ENCODE data around the gene CEBPZOS.
"Not testable (repeated sequence)": the region's sequence is repeated elsewhere in the genome, so short reads cannot be mapped to it uniquely, and the experiment has no call there.

CEBPZOS gene

DNA sequence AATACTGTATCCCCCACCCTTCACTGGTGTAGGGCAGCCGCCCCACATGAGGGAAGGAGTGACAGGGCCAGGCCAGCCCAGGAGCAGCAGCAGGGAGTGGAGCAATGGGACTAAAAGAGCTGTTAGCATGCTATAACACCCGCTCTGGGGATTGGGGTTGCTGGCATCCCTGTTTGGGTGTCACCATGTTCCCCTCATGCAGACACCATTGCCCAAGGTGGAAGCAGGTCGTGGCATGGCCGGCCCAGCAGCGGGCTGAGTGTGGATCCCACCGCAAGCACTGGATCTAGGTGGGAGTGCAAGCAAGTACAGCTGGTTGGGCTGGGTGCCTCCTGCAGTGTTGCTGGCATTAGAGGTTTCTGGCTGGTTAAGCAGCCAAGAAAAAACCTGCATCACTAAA, 4.5 kb upstream of the CEBPZOS start:
- DNase-seq, result no peak

DNA sequence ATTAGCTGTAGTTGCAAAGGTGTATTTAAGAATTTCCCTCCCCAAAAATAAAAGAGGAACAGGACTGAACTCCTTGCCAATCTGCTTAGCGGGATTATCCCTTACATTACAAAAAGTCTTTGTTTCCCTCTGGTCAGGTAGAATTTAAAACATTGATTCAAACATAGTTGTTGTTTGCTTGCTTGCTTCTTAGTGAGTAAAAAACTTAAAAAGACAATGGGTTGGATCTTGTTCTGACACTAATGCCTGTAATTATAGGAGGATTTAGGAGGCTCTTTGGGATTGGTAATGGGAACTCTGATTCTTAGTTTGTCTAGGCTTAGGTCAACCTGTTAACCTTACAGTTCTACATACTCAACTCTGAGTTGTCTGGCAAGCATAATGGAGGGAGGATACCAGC, 3.7 kb upstream of the CEBPZOS start:
- DNase-seq, result no peak

DNA sequence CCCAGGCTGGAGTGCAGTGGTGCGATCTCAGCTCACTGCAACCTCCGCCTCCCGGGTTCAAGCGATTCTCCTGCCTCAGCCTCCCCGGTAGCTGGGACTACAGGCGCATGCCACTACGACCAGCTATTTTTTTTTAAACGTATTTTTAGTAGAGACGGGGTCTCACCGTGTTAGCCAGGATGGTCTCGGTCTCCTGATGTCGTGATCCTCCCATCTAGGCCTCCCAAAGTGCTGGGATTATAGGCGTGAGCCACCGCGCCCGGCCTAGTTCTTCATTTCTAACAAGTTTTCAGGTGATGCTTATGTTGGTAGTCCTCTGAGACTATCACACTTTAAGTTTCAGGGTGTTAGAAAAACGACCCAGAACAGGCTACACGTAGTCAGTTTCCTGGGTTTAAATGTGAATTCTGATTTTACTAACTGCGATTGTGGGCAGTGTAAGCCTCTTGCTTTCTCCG, 405 bp upstream of the CEBPZOS start:
- not testable (repeated sequence) for DNase-seq

DNA sequence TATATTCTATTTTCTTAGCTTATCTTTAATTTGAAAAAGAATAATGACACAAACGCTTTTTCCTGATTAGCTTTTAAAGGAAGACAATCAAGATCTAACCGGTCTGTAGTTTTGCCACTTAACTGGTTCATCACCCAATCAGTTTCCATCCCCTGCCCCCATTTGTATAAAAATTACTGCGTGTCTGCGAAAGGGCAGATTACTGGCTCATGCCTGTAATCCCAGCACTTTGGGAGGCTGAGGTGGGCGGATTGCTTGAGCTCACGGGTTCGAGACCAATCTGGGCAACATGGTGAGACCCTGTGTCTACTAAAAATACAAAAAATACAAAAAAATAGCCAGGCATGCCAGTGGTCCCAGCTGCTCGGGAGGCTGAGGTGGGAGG, 2.4 kb downstream of the CEBPZOS start:
- DNase-seq, result no peak

DNA sequence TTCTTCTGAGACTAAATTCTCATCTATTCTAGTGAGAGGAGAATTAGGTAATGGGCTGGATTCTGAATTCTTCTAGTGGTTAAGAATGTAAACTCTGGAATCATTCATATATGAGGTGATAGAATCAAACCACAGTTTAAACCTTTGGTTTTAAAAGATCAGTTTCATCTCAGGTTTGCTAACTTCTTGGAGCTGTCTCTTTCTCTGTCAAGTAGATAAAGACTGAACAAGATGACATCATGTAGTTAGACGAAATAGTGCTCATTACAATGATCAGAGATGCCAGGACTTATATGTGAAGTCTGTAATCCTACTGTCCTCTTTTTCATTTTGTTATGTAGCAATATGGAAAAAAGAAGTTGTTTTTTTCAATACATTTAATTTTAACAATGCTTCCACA, 4.9 kb downstream of the CEBPZOS start:
- DNase-seq, result no peak

DNA sequence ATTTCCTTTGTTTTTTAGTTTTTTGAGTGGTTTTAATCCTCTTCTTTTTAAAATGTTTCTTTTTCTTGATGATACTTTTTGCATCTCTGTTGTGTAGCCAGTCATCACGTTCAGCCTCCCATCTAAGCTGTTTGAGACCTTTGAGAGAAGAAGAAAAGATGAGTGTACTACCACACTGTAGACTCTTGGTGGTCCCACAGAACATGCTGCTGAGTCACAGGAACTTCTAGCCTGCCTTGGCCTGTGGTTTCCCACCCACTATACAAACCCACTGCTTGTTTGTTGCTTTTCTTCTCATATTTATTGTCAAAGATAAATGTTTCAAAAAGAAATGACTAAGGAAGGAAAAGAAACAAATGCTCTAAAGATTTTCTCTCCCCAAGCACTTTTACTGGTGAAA, 5.5 kb downstream of the CEBPZOS start:
- no peak for DNase-seq

DNA sequence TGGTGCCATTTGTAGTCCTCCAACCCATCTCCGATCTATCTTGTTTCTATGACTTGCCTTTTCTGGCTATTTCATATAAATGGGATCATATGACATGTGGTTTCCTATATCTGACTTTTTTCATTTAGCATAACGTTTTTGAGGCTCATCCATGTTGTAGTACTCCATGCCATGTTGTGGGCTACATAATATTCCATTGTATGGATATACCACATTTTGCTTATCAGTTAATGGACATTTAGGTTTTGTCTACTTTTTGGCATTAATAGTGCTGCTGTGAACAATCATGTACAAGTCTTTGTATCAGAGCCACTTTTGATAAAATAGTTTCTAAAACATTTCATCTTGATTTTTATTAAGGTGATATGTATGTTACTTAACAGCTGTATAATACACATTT, 7.4 kb downstream of the CEBPZOS start:
- DNase-seq, result no peak

DNA sequence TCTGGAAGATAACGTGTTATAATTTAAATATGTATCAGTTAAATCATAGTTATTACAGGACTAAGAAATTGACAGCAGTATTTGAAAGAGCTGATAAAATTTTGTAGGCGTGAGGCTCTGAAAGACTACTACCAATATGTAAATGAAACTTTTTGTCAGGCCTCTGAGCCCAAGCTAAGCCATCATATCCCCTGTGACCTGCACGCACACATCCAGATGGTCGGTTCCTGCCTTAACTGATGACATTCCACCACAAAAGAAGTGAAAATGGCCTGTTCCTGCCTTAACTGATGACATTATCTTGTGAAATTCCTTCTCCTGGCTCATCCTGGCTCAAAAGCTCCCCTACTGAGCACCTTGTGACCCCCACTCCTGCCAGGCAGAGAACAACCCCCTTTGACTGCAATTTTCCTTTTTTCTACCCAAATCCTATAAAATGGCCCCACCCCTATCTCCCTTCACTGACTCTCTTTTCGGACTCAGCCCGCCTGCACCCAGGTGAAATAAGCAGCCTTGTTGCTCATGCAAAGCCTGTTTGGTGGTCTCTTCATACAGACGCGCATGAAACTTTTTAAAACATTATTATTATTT, 8.9 kb downstream of the CEBPZOS start:
- DNase-seq, result not testable (repeated sequence)

DNA sequence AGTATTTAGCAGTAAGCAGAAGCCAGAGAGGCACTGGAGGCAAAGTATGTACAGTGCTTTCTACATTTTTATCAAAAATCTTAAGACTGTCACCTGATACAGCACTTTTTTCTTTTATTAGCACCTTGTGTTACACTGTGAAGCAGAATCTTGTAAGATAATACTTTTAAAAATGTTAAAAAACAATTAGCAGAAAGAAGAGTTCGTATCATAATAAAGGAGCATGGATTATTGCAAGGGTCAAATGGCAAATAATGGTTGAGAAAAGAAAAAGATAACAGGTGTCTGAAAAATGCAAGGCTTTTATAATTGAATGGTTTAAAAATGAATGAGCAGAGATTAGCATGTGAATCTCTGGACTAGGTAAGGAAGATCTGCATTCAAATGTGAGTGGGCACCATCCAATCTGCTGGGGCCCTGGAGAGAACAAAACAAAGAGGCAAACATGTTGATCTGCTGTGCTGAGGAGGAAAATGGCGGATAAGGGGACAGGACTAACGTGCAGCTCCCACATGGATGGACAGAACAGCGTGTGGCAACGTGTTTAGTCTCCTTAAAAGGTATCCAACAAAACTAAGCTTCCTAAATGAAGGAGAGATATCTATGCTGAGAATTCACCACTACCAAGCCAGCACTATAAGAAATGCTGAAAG, 9.5 kb downstream of the CEBPZOS start:
- DNase-seq, result no peak

DNA sequence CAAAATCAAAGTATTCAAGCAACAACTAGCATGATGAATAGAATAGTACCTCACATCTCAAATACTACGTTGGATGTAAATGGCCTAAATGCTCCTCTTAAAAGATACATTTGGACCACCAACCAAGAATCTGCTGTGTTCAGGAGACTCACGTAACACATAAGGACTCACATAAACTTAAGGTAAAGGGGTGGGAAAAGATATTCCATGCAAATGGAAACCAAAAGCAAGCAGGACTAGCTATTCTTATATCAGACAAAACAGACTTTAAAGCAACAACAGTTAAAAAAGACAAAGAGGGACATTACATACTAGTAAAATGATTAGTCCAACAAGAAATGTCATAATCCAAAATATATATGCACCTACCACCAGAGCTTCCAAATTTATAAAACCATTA, 10.5 kb downstream of the CEBPZOS start:
- DNase-seq, result not testable (repeated sequence)

DNA sequence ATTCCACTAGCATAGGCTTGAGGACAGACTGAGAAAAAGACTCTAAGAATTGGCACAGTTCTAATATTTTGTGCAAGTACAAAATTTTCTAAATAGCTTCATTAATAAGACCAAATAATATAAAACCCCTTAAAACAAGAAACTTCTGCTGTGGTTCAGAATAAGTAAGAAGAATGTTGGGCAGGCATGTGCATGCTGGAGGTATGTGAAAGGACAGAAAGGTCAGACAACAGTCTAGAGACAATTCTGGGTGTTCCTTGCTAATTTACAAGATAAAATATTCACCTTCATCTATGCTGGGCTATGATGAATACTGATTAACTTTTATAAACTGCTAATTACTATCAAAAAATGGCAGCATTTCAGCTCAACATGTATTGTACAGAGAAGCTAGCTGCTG, 14.9 kb downstream of the CEBPZOS start:
- DNase-seq, result no peak

DNA sequence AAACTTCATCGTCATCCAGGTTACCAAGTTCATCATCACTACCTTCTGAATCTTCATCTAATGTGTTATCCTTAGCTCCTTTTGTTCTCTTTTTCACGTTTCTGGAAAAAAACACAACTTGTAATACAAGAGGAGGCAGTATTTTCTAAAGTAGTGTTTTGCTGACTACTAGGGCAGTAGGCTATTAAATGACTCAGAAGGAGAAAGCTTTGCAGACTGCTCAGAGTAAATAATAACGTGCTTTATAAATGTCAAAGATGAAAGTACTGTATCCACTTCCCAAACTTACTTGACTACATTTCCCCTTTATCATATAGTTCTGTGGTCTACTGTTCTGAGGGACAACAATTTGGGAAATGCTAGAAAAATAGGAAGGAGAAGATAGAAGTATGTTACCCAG, 15.6 kb downstream of the CEBPZOS start:
- no peak for DNase-seq

DNA sequence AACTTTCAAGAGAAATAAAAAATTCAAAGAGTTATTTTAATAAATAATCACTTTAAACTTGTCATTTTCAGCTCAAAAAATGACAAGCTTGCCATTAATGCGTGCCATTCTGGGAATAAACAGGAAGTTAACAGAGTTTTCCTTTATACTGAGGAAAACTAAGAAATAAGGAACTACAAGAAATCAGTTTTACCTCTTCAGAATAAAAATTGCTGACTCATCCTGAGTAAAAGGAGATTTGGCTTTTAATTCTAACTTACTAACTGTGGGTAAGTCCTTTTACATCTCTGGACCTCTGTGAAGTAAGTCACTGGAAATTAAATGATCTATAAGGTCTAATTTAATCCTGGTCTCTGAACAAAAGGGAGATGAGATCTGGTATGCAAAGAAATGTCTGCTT, 19.0 kb downstream of the CEBPZOS start:
- DNase-seq, result no peak

DNA sequence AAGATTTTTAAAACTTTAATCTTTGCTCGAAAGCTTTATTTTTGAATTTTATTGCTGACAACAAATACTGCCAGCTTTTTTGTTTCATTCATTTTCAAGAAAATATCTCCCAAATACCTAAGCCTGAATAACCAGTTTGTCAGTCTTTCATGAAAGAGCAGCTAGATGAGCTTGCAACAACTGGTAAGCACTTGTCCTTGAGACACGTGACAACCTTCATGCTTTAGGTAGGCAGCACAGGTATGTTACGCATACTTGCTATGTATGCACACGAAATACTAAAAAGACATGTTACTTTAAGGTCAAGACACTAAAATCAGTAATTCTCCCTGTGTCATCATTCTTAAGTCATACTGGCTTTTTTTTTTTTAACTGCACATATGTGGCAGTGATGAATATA, 22.8 kb downstream of the CEBPZOS start:
- DNase-seq, result no peak

DNA sequence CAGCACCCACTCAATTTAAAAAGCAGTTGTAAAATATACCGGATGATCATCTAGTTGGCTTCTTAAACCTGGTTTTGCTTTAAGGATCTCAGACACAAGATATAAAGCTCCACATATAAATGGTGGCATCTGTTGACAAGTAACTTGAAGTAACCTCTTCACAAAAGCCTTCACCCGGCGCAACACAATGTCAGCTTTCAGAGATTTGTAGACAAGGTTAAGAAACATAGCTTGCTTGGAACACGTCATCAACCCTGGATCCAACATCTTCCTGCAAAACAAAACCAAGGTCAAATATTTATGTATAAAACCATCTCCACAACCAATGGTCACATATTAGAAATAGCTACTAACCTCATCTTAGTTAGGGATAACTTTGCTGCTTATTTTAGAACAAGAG, 26.8 kb downstream of the CEBPZOS start:
- no peak for DNase-seq

DNA sequence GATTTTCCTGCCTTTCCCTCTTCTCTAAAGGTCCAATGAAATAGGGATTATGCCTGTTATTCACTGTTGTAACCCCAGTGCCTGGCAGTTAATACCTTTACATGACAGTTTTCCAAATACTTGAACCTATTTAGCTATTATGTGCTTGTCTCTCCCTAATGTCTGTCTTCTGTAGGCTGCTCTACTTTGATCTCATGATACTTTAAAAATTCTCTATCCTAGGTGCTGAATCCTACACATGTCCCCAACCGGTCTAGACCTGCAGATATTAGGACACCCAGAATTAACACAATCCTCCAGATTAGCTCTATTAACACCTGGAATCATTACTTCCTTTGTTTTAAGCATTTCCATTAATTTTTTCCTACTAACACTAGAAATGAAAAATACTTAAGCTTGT, 27.8 kb downstream of the CEBPZOS start:
- DNase-seq, result no peak

DNA sequence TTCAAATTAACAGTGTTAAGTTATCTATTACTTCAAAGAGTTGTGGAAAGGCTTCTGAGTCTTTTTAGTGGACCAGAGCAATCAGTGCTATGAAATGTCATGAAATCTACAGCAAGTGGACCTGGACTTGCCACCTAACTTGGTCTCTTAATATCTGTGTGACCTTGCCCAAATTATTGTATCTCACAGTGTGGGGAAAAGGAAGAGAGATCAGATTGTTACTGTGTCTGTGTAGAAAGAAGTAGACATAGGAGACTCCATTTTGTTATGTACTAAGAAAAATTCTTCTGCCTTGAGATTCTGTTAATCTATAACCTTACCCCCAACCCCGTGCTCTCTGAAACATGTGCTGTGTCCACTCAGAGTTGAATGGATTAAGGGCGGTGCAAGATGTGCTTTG, 28.8 kb downstream of the CEBPZOS start:
- DNase-seq, result not testable (repeated sequence)

DNA sequence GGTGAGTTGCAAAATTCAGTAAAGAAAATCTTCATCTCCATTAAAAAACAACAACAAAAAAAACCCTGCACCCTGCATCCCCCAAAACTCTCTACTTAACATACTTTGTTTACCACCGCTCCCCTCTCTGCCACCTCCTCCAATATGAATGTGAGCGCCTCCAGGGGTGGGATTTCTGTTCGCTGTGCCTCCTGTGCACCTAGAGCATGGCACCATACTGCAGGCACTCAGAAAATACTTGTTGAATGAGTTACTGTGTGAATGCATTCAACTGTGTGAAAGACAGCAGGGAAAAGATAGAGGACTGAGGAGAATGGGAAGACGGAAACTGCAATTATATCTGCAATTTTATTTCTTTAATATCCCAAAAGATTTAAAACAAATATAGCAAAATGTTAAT, 30.6 kb downstream of the CEBPZOS start:
- DNase-seq, result no peak

DNA sequence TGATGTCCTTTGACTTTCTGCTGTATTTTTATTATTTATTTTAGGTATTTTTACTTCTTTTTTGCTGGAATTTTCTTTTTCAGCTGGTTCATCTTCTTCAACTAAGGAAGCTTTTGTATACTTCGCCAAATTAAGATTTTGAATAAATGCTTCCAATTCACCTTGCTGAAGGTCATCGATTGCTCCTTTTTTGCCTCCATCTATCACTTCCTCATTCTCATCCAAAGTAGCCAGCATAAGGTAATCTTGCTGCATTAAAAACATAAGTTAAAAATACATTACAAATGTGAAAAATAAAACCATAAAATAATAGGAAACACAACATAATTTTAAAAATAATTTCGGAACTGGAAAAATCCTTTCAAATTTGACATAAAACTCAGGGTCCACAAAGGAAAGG, 32.5 kb downstream of the CEBPZOS start:
- DNase-seq, result no peak

DNA sequence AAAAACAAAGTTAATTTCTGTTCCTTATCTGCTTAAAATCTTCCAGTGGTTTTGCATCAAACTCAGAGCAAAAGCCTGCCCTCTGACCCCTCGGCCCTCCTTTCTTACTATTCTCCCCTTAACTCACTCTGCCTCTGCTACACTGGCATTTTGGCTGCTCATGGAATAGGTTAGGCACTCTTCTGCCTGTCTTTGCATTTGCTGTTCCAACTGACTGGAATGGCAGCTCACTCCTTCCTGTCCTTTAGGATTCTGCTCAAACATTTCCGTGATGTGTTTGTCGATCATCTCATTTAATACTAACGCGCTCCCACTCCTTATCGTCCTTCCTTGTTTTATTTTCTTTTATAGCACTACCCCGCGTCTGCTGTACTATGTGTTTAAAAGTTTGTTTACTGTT, 34.3 kb downstream of the CEBPZOS start:
- peak in 1 of 2 experiments; percentile 9 for DNase-seq

DNA sequence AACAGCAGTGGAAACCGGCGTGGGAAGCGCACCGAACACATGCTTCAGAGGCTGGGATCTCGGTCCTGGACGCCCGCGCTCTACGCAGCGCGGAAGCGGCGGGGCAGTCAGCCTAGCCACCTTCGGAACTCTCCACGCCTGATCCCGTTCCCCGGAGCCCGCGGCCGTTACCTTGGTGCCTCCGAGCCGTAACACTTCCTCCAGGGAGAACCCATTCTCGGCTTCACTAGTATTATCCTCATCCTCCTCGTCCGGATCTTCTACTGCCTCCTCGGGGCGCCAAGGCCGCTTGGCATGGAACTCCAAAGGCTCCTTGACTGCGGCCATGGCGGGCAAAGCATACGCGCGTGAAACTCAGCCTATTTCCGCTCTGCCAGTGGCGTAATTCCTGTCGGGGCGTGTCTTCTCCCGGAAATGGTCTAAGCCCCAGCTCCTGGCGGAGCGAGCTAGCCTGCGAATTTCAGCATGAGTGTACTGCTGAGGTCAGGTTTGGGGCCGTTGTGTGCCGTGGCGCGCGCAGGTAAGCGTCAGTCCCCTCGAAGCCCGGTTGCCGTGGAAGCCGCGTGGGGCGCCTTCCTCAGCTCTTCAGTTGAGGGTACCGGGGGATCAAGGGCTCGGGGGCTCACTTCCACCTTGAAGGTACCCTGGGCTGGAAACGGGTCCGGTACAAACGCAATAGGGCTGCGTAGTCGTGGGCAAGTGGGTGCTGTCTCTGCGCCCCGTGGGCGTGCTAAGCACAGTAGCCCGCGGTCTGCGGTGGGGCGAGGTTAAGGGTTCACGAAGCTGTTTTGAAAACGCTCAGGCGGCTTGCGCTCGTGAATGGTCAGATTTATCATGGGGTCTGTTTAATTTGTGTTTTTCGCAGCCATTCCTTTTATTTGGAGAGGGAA, 35.2 kb downstream of the CEBPZOS start, which contains the start of the genes CEBPZ and NDUFAF7:
Gene CEBPZ, minus strand, starts transcription at position 356 of the 890 bp plus-strand sequence. Its CDS starts 29 bp downstream, at position 327.
Gene NDUFAF7, plus strand, starts transcription at position 418 of the 890 bp plus-strand sequence. Its CDS starts 48 bp downstream, at position 466.
- peak; percentile 89 to 93 for DNase-seq

DNA sequence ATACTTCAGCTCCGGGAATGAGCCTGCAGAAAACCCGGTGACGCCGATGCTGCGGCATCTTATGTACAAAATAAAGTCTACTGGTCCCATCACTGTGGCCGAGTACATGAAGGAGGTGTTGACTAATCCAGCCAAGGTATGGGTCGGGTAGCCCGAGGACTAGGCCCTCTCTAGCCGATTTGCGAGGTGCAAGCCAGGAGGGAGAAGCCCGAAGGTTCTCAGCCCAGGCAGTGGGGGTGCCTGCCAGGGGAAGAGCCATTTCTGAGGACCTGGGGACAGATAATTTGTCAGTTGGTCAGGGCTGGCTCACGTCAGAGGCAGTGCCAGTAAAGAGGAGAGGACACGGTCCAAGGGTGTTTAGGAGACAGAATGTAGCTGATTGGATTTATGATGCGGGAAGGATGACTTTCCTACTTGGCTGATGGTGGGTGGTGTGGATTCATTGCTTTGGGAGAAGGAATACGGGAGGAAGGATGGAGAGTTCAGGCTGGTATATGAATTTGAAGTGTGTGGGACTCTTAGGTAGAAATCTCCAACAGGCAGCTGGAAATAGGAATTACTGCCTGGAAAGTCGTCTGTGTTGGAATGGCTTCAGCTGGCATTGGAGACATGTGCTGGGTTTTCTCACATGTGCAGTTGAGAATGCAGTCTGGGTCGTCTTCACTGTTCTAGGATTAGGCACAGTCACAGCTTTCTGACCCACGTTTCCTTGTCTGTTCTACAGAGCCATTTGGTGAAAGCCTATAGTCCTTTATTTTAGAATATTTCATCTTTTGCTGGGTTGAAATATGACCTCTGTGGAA, 36.0 kb downstream of the CEBPZOS start:
- peak in 1 of 2 experiments; percentile 44 for DNase-seq

DNA sequence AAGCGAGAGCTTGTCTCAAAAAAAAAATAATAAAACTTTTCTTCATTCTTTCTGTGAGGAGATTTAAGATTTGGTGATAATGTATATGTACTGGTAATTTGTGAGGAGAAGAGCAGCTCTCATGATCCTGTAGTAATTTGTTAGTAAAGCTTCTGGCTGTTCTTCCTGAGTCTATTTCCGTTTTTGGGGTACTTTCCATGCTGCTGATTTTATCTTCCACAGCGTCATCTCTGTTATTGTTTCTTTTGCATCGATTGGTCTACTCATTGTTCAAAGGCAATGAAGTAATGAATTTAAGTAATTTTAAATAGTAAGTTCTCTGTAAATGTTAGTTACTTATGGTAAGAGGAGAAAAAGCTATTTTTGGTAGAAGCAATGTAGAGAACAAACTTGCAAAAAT, 47.1 kb downstream of the CEBPZOS start:
- no peak for DNase-seq
